Fibroblast of lung (primary cell): ENCODE measurements around the gene NASP.

Experiments
- EZH2 ChIP-seq: IDR thresholded peaks from 2 replicates; pipeline ENCODE4 v1.5.1; 2012; ENCODE audit warnings: low read length, control low read depth, mild to moderate bottlenecking; ENCODE audit errors: missing control alignments
- TF ChIP-seq, protein P1 (sequence below), 2 donors: IDR thresholded peaks in 1 of 2; conservative IDR thresholded peaks in 1 of 2; 1 replicate in 1 of 2; 2 replicates in 1 of 2; pipeline ENCODE4 v1.5.1; 2011 to 2012; ENCODE audit warnings: low read length in 2 of 2, control low read depth in 1 of 2, inconsistent platforms in 1 of 2, low read depth in 1 of 2, mild to moderate bottlenecking in 1 of 2

DNA sequence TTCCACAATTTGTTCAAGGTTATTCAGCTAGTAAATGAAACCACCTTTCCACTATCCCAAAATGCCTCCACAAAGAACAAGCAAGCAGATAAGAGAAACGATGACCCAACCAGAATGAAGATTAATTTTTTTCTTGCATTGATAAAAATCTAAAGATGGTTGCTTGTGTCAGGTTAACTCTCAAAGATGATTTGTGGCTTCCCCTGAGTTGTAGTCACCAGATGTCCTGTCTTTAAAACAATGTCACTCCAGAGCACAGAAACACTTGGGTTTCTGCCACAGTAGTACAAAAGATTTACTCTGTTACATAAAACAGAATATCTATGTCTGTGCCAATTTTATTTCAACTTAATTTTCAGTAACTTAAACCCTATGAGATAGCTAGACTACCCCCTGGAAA lies 51.4 kb downstream of the NASP start:
- TF ChIP-seq, protein P1, sequence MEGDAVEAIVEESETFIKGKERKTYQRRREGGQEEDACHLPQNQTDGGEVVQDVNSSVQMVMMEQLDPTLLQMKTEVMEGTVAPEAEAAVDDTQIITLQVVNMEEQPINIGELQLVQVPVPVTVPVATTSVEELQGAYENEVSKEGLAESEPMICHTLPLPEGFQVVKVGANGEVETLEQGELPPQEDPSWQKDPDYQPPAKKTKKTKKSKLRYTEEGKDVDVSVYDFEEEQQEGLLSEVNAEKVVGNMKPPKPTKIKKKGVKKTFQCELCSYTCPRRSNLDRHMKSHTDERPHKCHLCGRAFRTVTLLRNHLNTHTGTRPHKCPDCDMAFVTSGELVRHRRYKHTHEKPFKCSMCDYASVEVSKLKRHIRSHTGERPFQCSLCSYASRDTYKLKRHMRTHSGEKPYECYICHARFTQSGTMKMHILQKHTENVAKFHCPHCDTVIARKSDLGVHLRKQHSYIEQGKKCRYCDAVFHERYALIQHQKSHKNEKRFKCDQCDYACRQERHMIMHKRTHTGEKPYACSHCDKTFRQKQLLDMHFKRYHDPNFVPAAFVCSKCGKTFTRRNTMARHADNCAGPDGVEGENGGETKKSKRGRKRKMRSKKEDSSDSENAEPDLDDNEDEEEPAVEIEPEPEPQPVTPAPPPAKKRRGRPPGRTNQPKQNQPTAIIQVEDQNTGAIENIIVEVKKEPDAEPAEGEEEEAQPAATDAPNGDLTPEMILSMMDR (conservative IDR thresholded peaks at IDR 0.05 in 1 of 2, IDR thresholded peaks at IDR 0.05 in 1 of 2; ENCODE audit: low read depth in 1 of 2, low read length in 2 of 2) = no peak
- TF ChIP-seq EZH2 = no peak
